ENCODE results near the gene SMAD7. TPM values are rescaled to one million over a fixed set of nuclear protein-coding genes. Genes with fewer than 3 reads are reported as not detected.

SMAD7 gene
- total and polyA plus RNA-seq, 10 of the 15 experiments (the other 5 are each of a cell fraction or from before 2014, with no cell fraction given) = 1.3 to 22.5 (median 8.0) TPM

DNA sequence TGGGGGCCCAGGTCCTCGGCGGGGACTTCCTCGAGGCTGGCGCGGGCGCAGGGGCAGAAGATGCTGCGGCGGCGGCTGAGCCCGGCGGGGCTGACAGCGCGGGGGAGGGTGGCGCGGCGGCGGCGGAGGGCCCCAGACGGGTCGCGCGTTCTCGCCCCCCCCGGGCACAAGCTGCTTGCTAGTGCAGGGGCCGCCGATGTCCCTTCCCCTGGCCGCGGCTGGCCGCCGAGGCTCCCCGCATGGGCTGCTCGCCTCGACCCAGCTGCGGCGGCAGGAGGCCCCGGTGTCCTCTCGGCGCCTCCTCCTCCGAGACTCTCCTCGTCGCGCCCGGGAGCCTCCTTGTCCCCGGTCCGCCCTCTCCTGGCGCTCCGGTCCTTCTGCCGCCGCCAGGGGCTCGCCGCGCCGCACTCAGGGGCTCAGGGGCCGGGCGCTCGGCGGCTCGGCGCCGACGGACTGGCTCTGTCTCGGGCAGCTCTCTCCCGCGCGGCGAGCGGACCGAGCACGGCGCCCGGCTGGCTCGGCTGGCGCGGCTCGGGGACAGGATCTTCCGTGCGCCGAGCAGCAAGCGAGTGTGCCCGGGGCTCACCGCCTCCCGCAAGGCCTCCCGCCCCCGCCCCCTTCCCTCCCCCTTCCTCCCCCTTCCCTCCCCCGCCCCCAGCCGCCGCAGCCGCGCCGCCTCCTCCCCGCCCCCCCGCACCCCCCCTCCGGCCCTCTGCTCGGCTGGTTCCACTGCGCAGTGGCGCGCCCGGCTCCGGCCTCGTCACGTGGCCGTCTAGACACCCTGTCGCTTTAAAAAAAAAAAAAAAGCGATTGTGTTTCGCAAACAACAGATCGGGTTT, 902 bp upstream of the SMAD7 start (continued):
- TF ChIP-seq, protein P1, sequence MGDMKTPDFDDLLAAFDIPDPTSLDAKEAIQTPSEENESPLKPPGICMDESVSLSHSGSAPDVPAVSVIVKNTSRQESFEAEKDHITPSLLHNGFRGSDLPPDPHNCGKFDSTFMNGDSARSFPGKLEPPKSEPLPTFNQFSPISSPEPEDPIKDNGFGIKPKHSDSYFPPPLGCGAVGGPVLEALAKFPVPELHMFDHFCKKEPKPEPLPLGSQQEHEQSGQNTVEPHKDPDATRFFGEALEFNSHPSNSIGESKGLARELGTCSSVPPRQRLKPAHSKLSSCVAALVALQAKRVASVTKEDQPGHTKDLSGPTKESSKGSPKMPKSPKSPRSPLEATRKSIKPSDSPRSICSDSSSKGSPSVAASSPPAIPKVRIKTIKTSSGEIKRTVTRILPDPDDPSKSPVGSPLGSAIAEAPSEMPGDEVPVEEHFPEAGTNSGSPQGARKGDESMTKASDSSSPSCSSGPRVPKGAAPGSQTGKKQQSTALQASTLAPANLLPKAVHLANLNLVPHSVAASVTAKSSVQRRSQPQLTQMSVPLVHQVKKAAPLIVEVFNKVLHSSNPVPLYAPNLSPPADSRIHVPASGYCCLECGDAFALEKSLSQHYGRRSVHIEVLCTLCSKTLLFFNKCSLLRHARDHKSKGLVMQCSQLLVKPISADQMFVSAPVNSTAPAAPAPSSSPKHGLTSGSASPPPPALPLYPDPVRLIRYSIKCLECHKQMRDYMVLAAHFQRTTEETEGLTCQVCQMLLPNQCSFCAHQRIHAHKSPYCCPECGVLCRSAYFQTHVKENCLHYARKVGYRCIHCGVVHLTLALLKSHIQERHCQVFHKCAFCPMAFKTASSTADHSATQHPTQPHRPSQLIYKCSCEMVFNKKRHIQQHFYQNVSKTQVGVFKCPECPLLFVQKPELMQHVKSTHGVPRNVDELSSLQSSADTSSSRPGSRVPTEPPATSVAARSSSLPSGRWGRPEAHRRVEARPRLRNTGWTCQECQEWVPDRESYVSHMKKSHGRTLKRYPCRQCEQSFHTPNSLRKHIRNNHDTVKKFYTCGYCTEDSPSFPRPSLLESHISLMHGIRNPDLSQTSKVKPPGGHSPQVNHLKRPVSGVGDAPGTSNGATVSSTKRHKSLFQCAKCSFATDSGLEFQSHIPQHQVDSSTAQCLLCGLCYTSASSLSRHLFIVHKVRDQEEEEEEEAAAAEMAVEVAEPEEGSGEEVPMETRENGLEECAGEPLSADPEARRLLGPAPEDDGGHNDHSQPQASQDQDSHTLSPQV (IDR thresholded peaks at IDR 0.05) = no peak
- TF ChIP-seq, protein P2, sequence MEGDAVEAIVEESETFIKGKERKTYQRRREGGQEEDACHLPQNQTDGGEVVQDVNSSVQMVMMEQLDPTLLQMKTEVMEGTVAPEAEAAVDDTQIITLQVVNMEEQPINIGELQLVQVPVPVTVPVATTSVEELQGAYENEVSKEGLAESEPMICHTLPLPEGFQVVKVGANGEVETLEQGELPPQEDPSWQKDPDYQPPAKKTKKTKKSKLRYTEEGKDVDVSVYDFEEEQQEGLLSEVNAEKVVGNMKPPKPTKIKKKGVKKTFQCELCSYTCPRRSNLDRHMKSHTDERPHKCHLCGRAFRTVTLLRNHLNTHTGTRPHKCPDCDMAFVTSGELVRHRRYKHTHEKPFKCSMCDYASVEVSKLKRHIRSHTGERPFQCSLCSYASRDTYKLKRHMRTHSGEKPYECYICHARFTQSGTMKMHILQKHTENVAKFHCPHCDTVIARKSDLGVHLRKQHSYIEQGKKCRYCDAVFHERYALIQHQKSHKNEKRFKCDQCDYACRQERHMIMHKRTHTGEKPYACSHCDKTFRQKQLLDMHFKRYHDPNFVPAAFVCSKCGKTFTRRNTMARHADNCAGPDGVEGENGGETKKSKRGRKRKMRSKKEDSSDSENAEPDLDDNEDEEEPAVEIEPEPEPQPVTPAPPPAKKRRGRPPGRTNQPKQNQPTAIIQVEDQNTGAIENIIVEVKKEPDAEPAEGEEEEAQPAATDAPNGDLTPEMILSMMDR (IDR thresholded peaks at IDR 0.05 in 2 of 3, conservative IDR thresholded peaks at IDR 0.05 in 1 of 3; ENCODE audit: control insufficient read depth in 2 of 3, extremely low read depth in 1 of 3, insufficient read depth in 1 of 3, low read depth in 3 of 3, low read length in 3 of 3) = peak in 2 of 3 experiments; percentile 21 to 22; a peak in 3 of 6 replicates
- no peak for TF ChIP-seq ZNF274 (IDR thresholded peaks at IDR 0.05; ENCODE audit: insufficient read depth, insufficient read length)
- TF ChIP-seq CHD2 (IDR thresholded peaks at IDR 0.05; ENCODE audit: borderline replicate concordance, low read depth, low read length) = no peak; the same call in 1 of the 2 replicates
- no peak for TF ChIP-seq SREBF1 (IDR thresholded peaks at IDR 0.05; ENCODE audit: low read length)
- peak; percentile 84 for TF ChIP-seq HDAC6 (IDR thresholded peaks at IDR 0.05; ENCODE audit: unreplicated experiment)
- peak; percentile 53 for TF ChIP-seq NR2F1 (conservative IDR thresholded peaks at IDR 0.05)
- TF ChIP-seq, protein P3, sequence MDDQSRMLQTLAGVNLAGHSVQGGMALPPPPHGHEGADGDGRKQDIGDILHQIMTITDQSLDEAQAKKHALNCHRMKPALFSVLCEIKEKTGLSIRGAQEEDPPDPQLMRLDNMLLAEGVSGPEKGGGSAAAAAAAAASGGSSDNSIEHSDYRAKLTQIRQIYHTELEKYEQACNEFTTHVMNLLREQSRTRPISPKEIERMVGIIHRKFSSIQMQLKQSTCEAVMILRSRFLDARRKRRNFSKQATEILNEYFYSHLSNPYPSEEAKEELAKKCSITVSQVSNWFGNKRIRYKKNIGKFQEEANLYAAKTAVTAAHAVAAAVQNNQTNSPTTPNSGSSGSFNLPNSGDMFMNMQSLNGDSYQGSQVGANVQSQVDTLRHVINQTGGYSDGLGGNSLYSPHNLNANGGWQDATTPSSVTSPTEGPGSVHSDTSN (IDR thresholded peaks at IDR 0.05; ENCODE audit: insufficient replicate concordance, low read depth, low read length) = no peak
- TF ChIP-seq, protein P4, sequence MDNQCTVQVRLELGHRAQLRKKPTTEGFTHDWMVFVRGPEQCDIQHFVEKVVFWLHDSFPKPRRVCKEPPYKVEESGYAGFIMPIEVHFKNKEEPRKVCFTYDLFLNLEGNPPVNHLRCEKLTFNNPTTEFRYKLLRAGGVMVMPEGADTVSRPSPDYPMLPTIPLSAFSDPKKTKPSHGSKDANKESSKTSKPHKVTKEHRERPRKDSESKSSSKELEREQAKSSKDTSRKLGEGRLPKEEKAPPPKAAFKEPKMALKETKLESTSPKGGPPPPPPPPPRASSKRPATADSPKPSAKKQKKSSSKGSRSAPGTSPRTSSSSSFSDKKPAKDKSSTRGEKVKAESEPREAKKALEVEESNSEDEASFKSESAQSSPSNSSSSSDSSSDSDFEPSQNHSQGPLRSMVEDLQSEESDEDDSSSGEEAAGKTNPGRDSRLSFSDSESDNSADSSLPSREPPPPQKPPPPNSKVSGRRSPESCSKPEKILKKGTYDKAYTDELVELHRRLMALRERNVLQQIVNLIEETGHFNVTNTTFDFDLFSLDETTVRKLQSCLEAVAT (IDR thresholded peaks at IDR 0.05) = no peak
- TF ChIP-seq ZNF217 (IDR thresholded peaks at IDR 0.05) = peak; percentile 74; the same call in 1 of the 2 replicates
- TF ChIP-seq, protein P5, sequence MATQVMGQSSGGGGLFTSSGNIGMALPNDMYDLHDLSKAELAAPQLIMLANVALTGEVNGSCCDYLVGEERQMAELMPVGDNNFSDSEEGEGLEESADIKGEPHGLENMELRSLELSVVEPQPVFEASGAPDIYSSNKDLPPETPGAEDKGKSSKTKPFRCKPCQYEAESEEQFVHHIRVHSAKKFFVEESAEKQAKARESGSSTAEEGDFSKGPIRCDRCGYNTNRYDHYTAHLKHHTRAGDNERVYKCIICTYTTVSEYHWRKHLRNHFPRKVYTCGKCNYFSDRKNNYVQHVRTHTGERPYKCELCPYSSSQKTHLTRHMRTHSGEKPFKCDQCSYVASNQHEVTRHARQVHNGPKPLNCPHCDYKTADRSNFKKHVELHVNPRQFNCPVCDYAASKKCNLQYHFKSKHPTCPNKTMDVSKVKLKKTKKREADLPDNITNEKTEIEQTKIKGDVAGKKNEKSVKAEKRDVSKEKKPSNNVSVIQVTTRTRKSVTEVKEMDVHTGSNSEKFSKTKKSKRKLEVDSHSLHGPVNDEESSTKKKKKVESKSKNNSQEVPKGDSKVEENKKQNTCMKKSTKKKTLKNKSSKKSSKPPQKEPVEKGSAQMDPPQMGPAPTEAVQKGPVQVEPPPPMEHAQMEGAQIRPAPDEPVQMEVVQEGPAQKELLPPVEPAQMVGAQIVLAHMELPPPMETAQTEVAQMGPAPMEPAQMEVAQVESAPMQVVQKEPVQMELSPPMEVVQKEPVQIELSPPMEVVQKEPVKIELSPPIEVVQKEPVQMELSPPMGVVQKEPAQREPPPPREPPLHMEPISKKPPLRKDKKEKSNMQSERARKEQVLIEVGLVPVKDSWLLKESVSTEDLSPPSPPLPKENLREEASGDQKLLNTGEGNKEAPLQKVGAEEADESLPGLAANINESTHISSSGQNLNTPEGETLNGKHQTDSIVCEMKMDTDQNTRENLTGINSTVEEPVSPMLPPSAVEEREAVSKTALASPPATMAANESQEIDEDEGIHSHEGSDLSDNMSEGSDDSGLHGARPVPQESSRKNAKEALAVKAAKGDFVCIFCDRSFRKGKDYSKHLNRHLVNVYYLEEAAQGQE (IDR thresholded peaks at IDR 0.05; ENCODE audit: low read depth, low read length) = no peak
- no peak for TF ChIP-seq ETV6 (conservative IDR thresholded peaks at IDR 0.05 in 1 of 2, IDR thresholded peaks at IDR 0.05 in 1 of 2; ENCODE audit: borderline replicate concordance in 1 of 2, low read depth in 1 of 2)
